Measurements from ENCODE around the gene EFCAB7. TPM values are rescaled to one million over a fixed set of nuclear protein-coding genes. Genes with fewer than 3 reads are reported as not detected.

Gene EFCAB7
- total and polyA plus RNA-seq, 2 of the 13 experiments (the other 11 are each of a cell fraction or from before 2014, with no cell fraction given), result 1.7 to 5.4 TPM

GRCh38 chr1:63522891-63523728 lies at the start of gene EFCAB7, which contains the start of gene ITGB3BP (continued):
- TF ChIP-seq MNT (IDR thresholded peaks at IDR 0.05) (peak; percentile 81), ZBTB3 (CRISPR knock-in tag; IDR thresholded peaks at IDR 0.05; ENCODE audit: borderline replicate concordance, low read depth) (0 out of 2 replicates have a peak, but pooled peaks have one; percentile 39), FOXO1 (CRISPR knock-in tag; IDR thresholded peaks at IDR 0.05) (peak; percentile 50; the same call in 1 of the 2 replicates), ZNF547 (CRISPR knock-in tag; IDR thresholded peaks at IDR 0.05) (peak; percentile 84; the same call in 1 of the 2 replicates), NR2F2 (IDR thresholded peaks at IDR 0.05; ENCODE audit: borderline replicate concordance, low read depth) (peak; percentile 32; the same call in 1 of the 2 replicates), ZSCAN25 (CRISPR knock-in tag; IDR thresholded peaks at IDR 0.05) (peak; percentile 73), ZUFSP (CRISPR knock-in tag; IDR thresholded peaks at IDR 0.05; ENCODE audit: borderline replicate concordance) (no peak), TOPORS (CRISPR knock-in tag; IDR thresholded peaks at IDR 0.05) (peak; percentile 81), ZBTB26 (CRISPR knock-in tag; IDR thresholded peaks at IDR 0.05; ENCODE audit: borderline replicate concordance) (peak; percentile 72; the same call in 1 of the 2 replicates), ZNF777 (CRISPR knock-in tag; IDR thresholded peaks at IDR 0.05) (peak; percentile 34; the same call in 1 of the 2 replicates), EZH2 (conservative IDR thresholded peaks at IDR 0.05; ENCODE audit: low read depth, low read length) (no peak), RXRA (CRISPR knock-in tag; IDR thresholded peaks at IDR 0.05) (peak; percentile 71), FLYWCH1 (CRISPR knock-in tag; IDR thresholded peaks at IDR 0.05) (0 out of 2 replicates have a peak, but pooled peaks have one; percentile 85), KDM6A (CRISPR knock-in tag; IDR thresholded peaks at IDR 0.05; ENCODE audit: low read depth) (no peak), ARNT (IDR thresholded peaks at IDR 0.05) (no peak), ELK4 (CRISPR knock-in tag; IDR thresholded peaks at IDR 0.05; ENCODE audit: borderline replicate concordance) (no peak), RFX1 (IDR thresholded peaks at IDR 0.05) (peak; percentile 92)
- TF ChIP-seq, protein P1, sequence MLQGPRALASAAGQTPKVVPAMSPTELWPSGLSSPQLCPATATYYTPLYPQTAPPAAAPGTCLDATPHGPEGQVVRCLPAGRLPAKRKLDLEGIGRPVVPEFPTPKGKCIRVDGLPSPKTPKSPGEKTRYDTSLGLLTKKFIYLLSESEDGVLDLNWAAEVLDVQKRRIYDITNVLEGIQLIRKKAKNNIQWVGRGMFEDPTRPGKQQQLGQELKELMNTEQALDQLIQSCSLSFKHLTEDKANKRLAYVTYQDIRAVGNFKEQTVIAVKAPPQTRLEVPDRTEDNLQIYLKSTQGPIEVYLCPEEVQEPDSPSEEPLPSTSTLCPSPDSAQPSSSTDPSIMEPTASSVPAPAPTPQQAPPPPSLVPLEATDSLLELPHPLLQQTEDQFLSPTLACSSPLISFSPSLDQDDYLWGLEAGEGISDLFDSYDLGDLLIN (CRISPR knock-in tag; IDR thresholded peaks at IDR 0.05; ENCODE audit: borderline replicate concordance), result peak; percentile 86; the same call in 1 of the 2 replicates
- TF ChIP-seq, protein P2, sequence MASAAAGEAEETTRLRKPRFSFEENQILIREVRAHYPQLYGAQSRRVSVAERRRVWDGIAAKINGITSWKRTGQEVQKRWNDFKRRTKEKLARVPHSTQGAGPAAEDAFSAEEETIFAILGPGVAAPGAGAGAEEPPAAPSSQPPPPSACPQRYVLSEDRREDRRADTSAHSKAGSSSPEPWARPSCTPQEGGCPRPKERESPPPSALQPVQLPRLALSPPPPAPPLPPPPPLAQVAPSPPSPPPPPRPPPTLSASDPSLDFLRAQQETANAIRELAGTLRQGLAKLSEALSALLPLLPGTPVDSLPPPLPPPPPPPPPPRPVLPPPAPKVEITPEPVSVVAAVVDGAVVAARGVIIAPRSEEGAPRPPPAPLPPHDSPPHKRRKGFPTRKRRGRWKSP (CRISPR knock-in tag; IDR thresholded peaks at IDR 0.05), result peak; percentile 99
